Activated CD8-positive, alpha-beta memory T cell treated with anti-CD3 and anti-CD28 coated beads, Interleukin-2, amount 50 U/mL, for 4 hours (primary cell): ENCODE data around the gene FUOM.

Source experiments
- DNase-seq: peaks from one replicate; pipeline ENCODE4 v3.0.0-alpha.2; 2020

The FUOM gene

GRCh38 chr10:133366130-133366478 lies 8.3 kb upstream of the FUOM start:
- DNase-seq = no peak

GRCh38 chr10:133365461-133366129 lies 7.8 kb upstream of the FUOM start:
- DNase-seq = no peak

- no peak for DNase-seq
Measured at GRCh38 chr10:133364645-133365431, 7.0 kb upstream of the FUOM start.

GRCh38 chr10:133362846-133363245 lies 5.0 kb upstream of the FUOM start:
- DNase-seq = no peak

GRCh38 chr10:133361773-133362441 lies 4.1 kb upstream of the FUOM start:
- no peak for DNase-seq

GRCh38 chr10:133361227-133361626 lies 3.4 kb upstream of the FUOM start:
- DNase-seq = no peak

- no peak for DNase-seq
Measured at GRCh38 chr10:133359972-133360610, 2.3 kb upstream of the FUOM start.

- no peak for DNase-seq
Measured at GRCh38 chr10:133359554-133359971, 1.7 kb upstream of the FUOM start.

GRCh38 chr10:133358925-133359310 lies 1.1 kb upstream of the FUOM start:
- DNase-seq = no peak

- no peak for DNase-seq
Measured at GRCh38 chr10:133358162-133358924, 524 bp upstream of the FUOM start.

GRCh38 chr10:133356549-133357284 lies 1.1 kb downstream of the FUOM start:
- DNase-seq = no peak

- DNase-seq = no peak
Measured at GRCh38 chr10:133355991-133356390, 1.8 kb downstream of the FUOM start.

GRCh38 chr10:133355266-133355665 lies 2.6 kb downstream of the FUOM start:
- DNase-seq = no peak

- no peak for DNase-seq
Measured at GRCh38 chr10:133354672-133355240, 3.1 kb downstream of the FUOM start.

- no peak for DNase-seq
Measured at GRCh38 chr10:133353988-133354605, 3.7 kb downstream of the FUOM start.

- no peak for DNase-seq
Measured at GRCh38 chr10:133353202-133353959, 4.4 kb downstream of the FUOM start.

- DNase-seq = no peak
Measured at GRCh38 chr10:133351408-133352318, 6.2 kb downstream of the FUOM start.

GRCh38 chr10:133350950-133351329 lies 6.9 kb downstream of the FUOM start:
- DNase-seq = no peak

- DNase-seq = no peak
Measured at GRCh38 chr10:133350283-133350949, 7.4 kb downstream of the FUOM start.
